Sigmoid colon (tissue), 7 donors: ENCODE results near the gene HDAC9. TPM values are rescaled to one million over a fixed set of nuclear protein-coding genes. Genes with fewer than 3 reads are reported as not detected.

Experiments used
- DNase-seq: peaks from one replicate; pipeline ENCODE4 v3.0.0-alpha.2; 2019
- H3K27ac ChIP-seq, 4 donors: fragments of 200-600 bp; sonication (generic); one replicate each; pipeline ENCODE4 v1.5.1; 2016 to 2019; ENCODE audit warnings: mild to moderate bottlenecking in 1 of 4
- H3K27me3 ChIP-seq, 3 donors: fragments of 200-600 bp; sonication (generic); one replicate each; pipeline ENCODE4 v1.5.1; 2019; ENCODE audit warnings: mild to moderate bottlenecking in 1 of 3
- H3K36me3 ChIP-seq, 4 donors: fragments of 200-600 bp; sonication (generic); one replicate each; pipeline ENCODE4 v1.5.1; 2016 to 2019
- H3K4me1 ChIP-seq, 4 donors: fragments of 200-600 bp; sonication (generic); one replicate each; pipeline ENCODE4 v1.5.1; 2017 to 2019
- H3K4me3 ChIP-seq, 4 donors: fragments of 200-600 bp; sonication (generic); one replicate each; pipeline ENCODE4 v1.5.1; 2017 to 2019; ENCODE audit warnings: mild to moderate bottlenecking in 2 of 4, moderate library complexity in 1 of 4
- H3K9me3 ChIP-seq, 4 donors: fragments of 200-600 bp in 3 of 4; sonication (generic) in 3 of 4; one replicate each; pipeline versions ENCODE4 v1.5.1 to v1.6.1; 2013 to 2019
- EP300 ChIP-seq, 4 donors: sonication (generic); formaldehyde crosslinking; IDR thresholded peaks; one replicate each; pipeline ENCODE4 v1.6.1; 2017; ENCODE audit warnings: antibody characterized with exemption in 4 of 4
- POLR2A ChIP-seq, 2 donors: fragments of 450-650 bp; IDR thresholded peaks; one replicate each; pipeline ENCODE4 v1.6.1; 2016; ENCODE audit warnings: antibody characterized with exemption in 2 of 2, mild to moderate bottlenecking in 2 of 2, moderate library complexity in 2 of 2
- POLR2AphosphoS5 ChIP-seq, 4 donors: sonication (generic); formaldehyde crosslinking; IDR thresholded peaks; one replicate each; pipeline ENCODE4 v1.6.1; 2017; ENCODE audit warnings: antibody characterized with exemption in 4 of 4
- WGBS, 2 donors: extraction: QIAGEN DNeasy Blood & Tissue Kit; methylation state at CpG; one replicate each; pipeline ENCODE4 v1.1.7; 2013; 5-methylcytosine and 5-hydroxymethylcytosine counted together
- intact Hi-C: fragments of 100-400 bp; cut with DNase I; formaldehyde crosslinking; loops from one replicate; pipeline ENCODE4 v1.15.1; 2023
- polyA plus RNA-seq, 3 donors: library from polyadenylated mRNA; stranded (reverse); fragments of 200-250 nt; gene quantifications; one replicate each; pipeline ENCODE4 v1.2.3, GENCODE V29; 2013
- total RNA-seq, 4 donors: library from RNA; depleted of rRNA; stranded (reverse); fragments of >200 nt; gene quantifications; one replicate each; pipeline ENCODE4 v1.1.0, GENCODE V29; 2016
- TF ChIP-seq, protein P1 (sequence below), 4 experiments: fragments of 450-650 bp in 3 of 4; fragments of 200-600 bp in 1 of 4; IDR thresholded peaks; one replicate each; pipeline ENCODE4 v1.5.1; 2016 to 2019; ENCODE audit warnings: antibody characterized with exemption in 4 of 4, mild to moderate bottlenecking in 3 of 4, moderate library complexity in 2 of 4
- donor health status: healthy with polysubstance abuse.
- donor health status: Bipolar disorder and iron deficiency.
- donor health status: healthy.

Gene HDAC9
- total and polyA plus RNA-seq, 7 donors: 2.4 to 38.2 (median 22.2) TPM

DNA sequence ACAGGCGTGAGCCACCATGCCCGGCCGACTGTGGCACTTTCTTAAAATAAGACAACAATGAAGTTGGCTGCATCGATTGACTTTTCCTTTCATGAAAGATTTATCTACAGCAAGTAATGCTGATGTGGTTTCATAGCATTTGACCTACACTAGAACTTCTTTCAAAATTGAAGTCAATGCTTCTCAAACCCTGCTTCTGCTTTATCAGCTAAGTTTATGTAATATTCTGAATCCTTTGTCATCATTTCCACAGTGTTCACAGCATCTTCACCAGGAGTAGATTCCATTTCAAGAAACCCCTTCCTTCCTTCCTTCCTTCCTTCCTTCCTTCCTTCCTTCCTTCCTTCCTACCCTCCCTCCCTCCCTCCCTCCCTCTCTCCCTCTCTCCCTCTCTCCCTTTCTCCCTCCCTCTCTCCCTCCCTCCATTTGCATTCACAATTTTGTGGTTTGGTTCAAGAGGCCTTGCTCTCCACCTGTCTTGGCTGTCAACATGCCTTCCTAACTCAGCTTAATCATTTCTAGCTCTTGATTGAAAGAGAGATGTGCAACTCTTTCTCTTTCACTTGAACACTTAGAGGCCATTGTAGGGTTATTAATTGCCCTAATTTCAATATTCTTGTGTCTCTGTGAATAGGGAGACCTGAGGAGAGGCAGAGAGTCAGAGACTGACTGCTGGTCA lies 52.1 kb downstream of the HDAC9 start:
- DNase-seq: no peak
- Histone ChIP-seq H3K27ac (no peak overlapping the region), H3K27me3 (no peaks in the 10 kb centered on the region), H3K4me1 (peaks cover 0 to 12% (median 6%) of the 10 kb centered on the region in 4 donors), H3K36me3 (no peaks in the 10 kb centered on the region), H3K4me3 (no peak overlapping the region), H3K9me3 (no peaks in the 10 kb centered on the region)
- 93 to 94% methylated on average over 4 of the region's 4 CpGs for WGBS, 2 donors
- intact Hi-C loops: no loop called here
- TF ChIP-seq POLR2A (IDR thresholded peaks at IDR 0.05) (no peak), POLR2AphosphoS5 (IDR thresholded peaks at IDR 0.05) (no peak), EP300 (IDR thresholded peaks at IDR 0.05) (no peak)
- TF ChIP-seq, protein P1, sequence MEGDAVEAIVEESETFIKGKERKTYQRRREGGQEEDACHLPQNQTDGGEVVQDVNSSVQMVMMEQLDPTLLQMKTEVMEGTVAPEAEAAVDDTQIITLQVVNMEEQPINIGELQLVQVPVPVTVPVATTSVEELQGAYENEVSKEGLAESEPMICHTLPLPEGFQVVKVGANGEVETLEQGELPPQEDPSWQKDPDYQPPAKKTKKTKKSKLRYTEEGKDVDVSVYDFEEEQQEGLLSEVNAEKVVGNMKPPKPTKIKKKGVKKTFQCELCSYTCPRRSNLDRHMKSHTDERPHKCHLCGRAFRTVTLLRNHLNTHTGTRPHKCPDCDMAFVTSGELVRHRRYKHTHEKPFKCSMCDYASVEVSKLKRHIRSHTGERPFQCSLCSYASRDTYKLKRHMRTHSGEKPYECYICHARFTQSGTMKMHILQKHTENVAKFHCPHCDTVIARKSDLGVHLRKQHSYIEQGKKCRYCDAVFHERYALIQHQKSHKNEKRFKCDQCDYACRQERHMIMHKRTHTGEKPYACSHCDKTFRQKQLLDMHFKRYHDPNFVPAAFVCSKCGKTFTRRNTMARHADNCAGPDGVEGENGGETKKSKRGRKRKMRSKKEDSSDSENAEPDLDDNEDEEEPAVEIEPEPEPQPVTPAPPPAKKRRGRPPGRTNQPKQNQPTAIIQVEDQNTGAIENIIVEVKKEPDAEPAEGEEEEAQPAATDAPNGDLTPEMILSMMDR (IDR thresholded peaks at IDR 0.05): no peak

DNA sequence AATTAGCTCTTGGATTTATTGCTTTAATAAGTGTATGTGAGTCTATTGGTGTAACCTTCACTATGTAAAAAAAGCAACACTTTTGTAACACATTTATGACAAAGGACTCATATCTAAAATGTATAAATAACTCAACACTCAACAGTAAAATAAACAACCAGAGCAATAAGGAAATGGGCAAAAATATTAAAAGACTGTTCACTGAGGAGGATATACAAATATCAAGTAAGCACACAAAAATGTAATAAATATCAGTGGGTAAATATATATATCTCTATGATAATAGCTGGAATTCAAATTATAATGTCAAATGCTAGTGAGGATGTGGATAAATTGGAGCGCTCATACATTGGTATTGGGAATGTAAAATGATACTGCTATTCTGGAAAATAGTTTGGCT lies 53.0 kb downstream of the HDAC9 start:
- TF ChIP-seq, protein P1 (IDR thresholded peaks at IDR 0.05): no peak
- TF ChIP-seq POLR2AphosphoS5 (IDR thresholded peaks at IDR 0.05) (no peak), POLR2A (IDR thresholded peaks at IDR 0.05) (no peak)
- WGBS, 2 donors: 99 to 100% methylated on average over 1 of the region's 1 CpG
- Histone ChIP-seq H3K27me3 (no peaks in the 10 kb centered on the region), H3K9me3 (no peaks in the 10 kb centered on the region), H3K4me3 (no peak overlapping the region), H3K4me1 (peaks cover 0 to 21% (median 12%) of the 10 kb centered on the region in 4 donors), H3K27ac (no peak overlapping the region), H3K36me3 (no peaks in the 10 kb centered on the region)
- DNase-seq: no peak
- intact Hi-C loops: no loop called here

DNA sequence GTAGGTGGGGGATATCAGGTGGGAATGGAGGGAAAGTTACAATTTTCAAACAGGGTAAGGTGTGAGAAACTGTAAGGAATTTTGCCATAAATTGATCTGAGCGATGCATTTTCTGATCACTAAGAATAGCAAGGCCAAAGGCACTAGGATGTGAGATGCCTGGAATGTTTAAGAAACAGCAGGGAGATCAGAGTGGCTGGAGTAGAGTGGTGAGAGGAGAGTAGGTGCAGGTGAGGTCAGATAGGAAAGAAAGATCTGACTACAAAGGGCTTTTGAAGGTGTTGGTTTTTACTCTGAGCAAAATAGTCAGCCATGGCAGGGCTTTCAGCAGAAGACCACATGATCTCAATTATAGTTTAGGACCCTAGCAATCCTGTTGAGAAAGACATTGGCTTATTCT lies 55.0 kb downstream of the HDAC9 start:
- Histone ChIP-seq H3K9me3 (no peaks in the 10 kb centered on the region), H3K4me1 (peaks cover 0 to 23% (median 12%) of the 10 kb centered on the region in 4 donors), H3K27me3 (no peaks in the 10 kb centered on the region), H3K27ac (no peak overlapping the region), H3K36me3 (no peaks in the 10 kb centered on the region), H3K4me3 (no peak overlapping the region)
- WGBS, 2 donors: 91 to 96% methylated on average over 1 of the region's 1 CpG
- TF ChIP-seq, protein P1 (IDR thresholded peaks at IDR 0.05): no peak
- TF ChIP-seq EP300 (IDR thresholded peaks at IDR 0.05) (no peak), POLR2A (IDR thresholded peaks at IDR 0.05) (no peak), POLR2AphosphoS5 (IDR thresholded peaks at IDR 0.05) (no peak)
- no peak for DNase-seq
- intact Hi-C loops: no loop called here

DNA sequence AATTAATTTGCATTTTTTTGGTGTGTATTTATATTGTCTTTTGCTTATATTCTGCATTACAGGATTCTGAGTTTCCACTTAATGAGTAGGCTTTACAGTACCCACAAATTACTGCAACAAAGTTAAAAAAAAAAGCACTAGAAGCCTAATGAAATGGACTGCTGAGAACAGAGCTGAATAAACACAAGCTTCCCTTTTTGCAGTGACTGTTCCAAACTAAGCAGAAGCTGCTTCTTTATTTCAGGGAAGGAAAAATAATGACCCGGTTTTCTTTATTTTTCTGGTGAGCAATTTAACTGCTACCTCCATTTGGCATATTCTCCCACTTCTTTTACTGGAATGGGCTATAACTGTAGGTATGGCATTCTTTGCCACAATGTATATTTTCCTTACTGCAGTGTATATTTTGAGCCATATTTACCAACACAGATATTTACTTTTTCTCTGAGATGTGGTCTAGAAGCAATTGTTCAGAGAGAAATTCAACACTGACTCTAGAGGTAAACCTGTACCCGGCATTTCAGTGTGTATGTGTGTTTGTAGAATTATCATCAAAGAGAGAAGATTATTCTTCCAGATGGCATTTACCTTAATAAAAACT lies 56.9 kb downstream of the HDAC9 start:
- no peaks in the 10 kb centered on the region for H3K27me3 ChIP-seq
- 35 to 38% methylated on average over 2 of the region's 2 CpGs for WGBS, 2 donors

More for the DNA sequence above, 56.9 kb downstream of the HDAC9 start:
- no peak overlapping the region for H3K4me3 ChIP-seq
- H3K27ac ChIP-seq: peak overlapping the region in 3 of 4 donors; percentile 4 to 20 (median 9)
- peaks cover 0 to 23% (median 12%) of the 10 kb centered on the region in 4 donors for H3K4me1 ChIP-seq
- intact Hi-C loops: no loop called here
- no peaks in the 10 kb centered on the region for H3K9me3 ChIP-seq
- no peak for TF ChIP-seq EP300 (IDR thresholded peaks at IDR 0.05)
- no peak for TF ChIP-seq POLR2A (IDR thresholded peaks at IDR 0.05)
- TF ChIP-seq, protein P1 (IDR thresholded peaks at IDR 0.05): no peak
- no peak for TF ChIP-seq POLR2AphosphoS5 (IDR thresholded peaks at IDR 0.05)
- no peaks in the 10 kb centered on the region for H3K36me3 ChIP-seq
- DNase-seq: no peak
